ENCODE measurements around the gene DHRS11. TPM values are rescaled to one million over a fixed set of nuclear protein-coding genes. Genes with fewer than 3 reads are reported as not detected.
A peak's percentile ranks its signal among the peaks of the same experiment; 100 is the strongest.

Gene DHRS11
- polyA plus RNA-seq, 4 donors, result 195 to 654 (median 459) TPM

GRCh38 chr17:36583787-36584186 is 7.9 kb upstream of the DHRS11 start:
- H3K9me3 ChIP-seq (ENCODE audit: control insufficient read depth in 2 of 2, insufficient read depth in 1 of 2, low read depth in 1 of 2, low read length in 1 of 2), result no peaks in the 10 kb centered on the region
- no peak overlapping the region for H3K4me3 ChIP-seq (ENCODE audit: low read depth in 1 of 3, low read length in 3 of 3)
- peaks cover 18 to 60% (median 33%) of the 10 kb centered on the region in 3 donors for H3K36me3 ChIP-seq (ENCODE audit: control insufficient read depth in 3 of 3, insufficient read depth in 2 of 3, low read depth in 1 of 3, low read length in 3 of 3)
- H3K27me3 ChIP-seq (ENCODE audit: control insufficient read depth in 3 of 3, insufficient read depth in 3 of 3, low read length in 3 of 3), result no peaks in the 10 kb centered on the region
- H3K4me1 ChIP-seq (ENCODE audit: control insufficient read depth in 3 of 3, insufficient read depth in 2 of 3, low read depth in 1 of 3, low read length in 2 of 3), result peaks cover 0 to 9% (median 0%) of the 10 kb centered on the region in 3 donors
- no peak overlapping the region for H3K27ac ChIP-seq (ENCODE audit: low read depth in 1 of 3, low read length in 2 of 3)
- peak; percentile 48 to 87 for DNase-seq
- WGBS, 3 donors, result 17 to 64% (median 34%) methylated on average over 1 of the region's 1 CpG
- no peak for FAIRE-seq

- WGBS, 3 donors, result 91 to 95% (median 92%) methylated on average over 2 of the region's 2 CpGs
- no peaks in the 10 kb centered on the region for H3K27me3 ChIP-seq (ENCODE audit: control insufficient read depth in 3 of 3, insufficient read depth in 3 of 3, low read length in 3 of 3)
- no peak for DNase-seq
These were observed 5.5 kb upstream of the DHRS11 start for GRCh38 chr17:36586138-36586537.

GRCh38 chr17:36590082-36590481 is 1.6 kb upstream of the DHRS11 start:
- peak; percentile 35 to 73 for DNase-seq
- peaks cover 0 to 28% (median 0%) of the 10 kb centered on the region in 3 donors for H3K4me1 ChIP-seq (ENCODE audit: control insufficient read depth in 3 of 3, insufficient read depth in 2 of 3, low read depth in 1 of 3, low read length in 2 of 3)
- no peak for FAIRE-seq
- 24 to 48% (median 30%) methylated on average over 2 of the region's 2 CpGs for WGBS, 3 donors
- no peaks in the 10 kb centered on the region for H3K27me3 ChIP-seq (ENCODE audit: control insufficient read depth in 3 of 3, insufficient read depth in 3 of 3, low read length in 3 of 3)
- peaks cover 12 to 47% (median 13%) of the 10 kb centered on the region in 3 donors for H3K36me3 ChIP-seq (ENCODE audit: control insufficient read depth in 3 of 3, insufficient read depth in 2 of 3, low read depth in 1 of 3, low read length in 3 of 3)
- H3K27ac ChIP-seq (ENCODE audit: low read depth in 1 of 3, low read length in 2 of 3), result no peak overlapping the region
- H3K4me3 ChIP-seq (ENCODE audit: low read depth in 1 of 3, low read length in 3 of 3), result no peak overlapping the region
- H3K9me3 ChIP-seq (ENCODE audit: control insufficient read depth in 2 of 2, insufficient read depth in 1 of 2, low read depth in 1 of 2, low read length in 1 of 2), result no peaks in the 10 kb centered on the region

More at GRCh38 chr17:36586138-36586537, 5.5 kb upstream of the DHRS11 start:
- Histone ChIP-seq H3K4me3 (ENCODE audit: low read depth in 1 of 3, low read length in 3 of 3) (no peak overlapping the region), H3K36me3 (ENCODE audit: control insufficient read depth in 3 of 3, insufficient read depth in 2 of 3, low read depth in 1 of 3, low read length in 3 of 3) (peaks cover 12 to 49% (median 21%) of the 10 kb centered on the region in 3 donors), H3K9me3 (ENCODE audit: control insufficient read depth in 2 of 2, insufficient read depth in 1 of 2, low read depth in 1 of 2, low read length in 1 of 2) (no peaks in the 10 kb centered on the region), H3K27ac (ENCODE audit: low read depth in 1 of 3, low read length in 2 of 3) (no peak overlapping the region), H3K4me1 (ENCODE audit: control insufficient read depth in 3 of 3, insufficient read depth in 2 of 3, low read depth in 1 of 3, low read length in 2 of 3) (peaks cover 0 to 14% (median 0%) of the 10 kb centered on the region in 3 donors)
- no peak for FAIRE-seq

GRCh38 chr17:36592316-36592715 is 637 bp downstream of the DHRS11 start:
- no peak for DNase-seq
- H3K4me3 ChIP-seq (ENCODE audit: low read depth in 1 of 3, low read length in 3 of 3), result peak overlapping the region; percentile 77 to 90 (median 85)
- peaks cover 2 to 48% (median 6%) of the 10 kb centered on the region in 3 donors for H3K4me1 ChIP-seq (ENCODE audit: control insufficient read depth in 3 of 3, insufficient read depth in 2 of 3, low read depth in 1 of 3, low read length in 2 of 3)
- H3K36me3 ChIP-seq (ENCODE audit: control insufficient read depth in 3 of 3, insufficient read depth in 2 of 3, low read depth in 1 of 3, low read length in 3 of 3), result peaks cover 6 to 56% (median 10%) of the 10 kb centered on the region in 3 donors
- 2 to 4% (median 2%) methylated on average over 19 to 20 of the region's 20 CpGs for WGBS, 3 donors
- peak overlapping the region; percentile 83 to 99 (median 85) for H3K27ac ChIP-seq (ENCODE audit: low read depth in 1 of 3, low read length in 2 of 3)
- no peaks in the 10 kb centered on the region for H3K9me3 ChIP-seq (ENCODE audit: control insufficient read depth in 2 of 2, insufficient read depth in 1 of 2, low read depth in 1 of 2, low read length in 1 of 2)
- FAIRE-seq, result no peak
- no peaks in the 10 kb centered on the region for H3K27me3 ChIP-seq (ENCODE audit: control insufficient read depth in 3 of 3, insufficient read depth in 3 of 3, low read length in 3 of 3)

- H3K27me3 ChIP-seq (ENCODE audit: control insufficient read depth in 3 of 3, insufficient read depth in 3 of 3, low read length in 3 of 3), result no peaks in the 10 kb centered on the region
- 10 to 35% (median 16%) methylated on average over 4 of the region's 4 CpGs for WGBS, 3 donors
- peak overlapping the region; percentile 77 to 90 (median 85) for H3K4me3 ChIP-seq (ENCODE audit: low read depth in 1 of 3, low read length in 3 of 3)
- H3K36me3 ChIP-seq (ENCODE audit: control insufficient read depth in 3 of 3, insufficient read depth in 2 of 3, low read depth in 1 of 3, low read length in 3 of 3), result peaks cover 5 to 56% (median 6%) of the 10 kb centered on the region in 3 donors
- peak overlapping the region; percentile 83 to 99 (median 85) for H3K27ac ChIP-seq (ENCODE audit: low read depth in 1 of 3, low read length in 2 of 3)
- H3K9me3 ChIP-seq (ENCODE audit: control insufficient read depth in 2 of 2, insufficient read depth in 1 of 2, low read depth in 1 of 2, low read length in 1 of 2), result no peaks in the 10 kb centered on the region
- DNase-seq, result peak; percentile 94 to 98
- FAIRE-seq, result no peak
- peaks cover 3 to 53% (median 6%) of the 10 kb centered on the region in 3 donors for H3K4me1 ChIP-seq (ENCODE audit: control insufficient read depth in 3 of 3, insufficient read depth in 2 of 3, low read depth in 1 of 3, low read length in 2 of 3)
These were observed 1.1 kb downstream of the DHRS11 start for GRCh38 chr17:36592716-36593321.

- H3K4me3 ChIP-seq (ENCODE audit: low read depth in 1 of 3, low read length in 3 of 3), result peak overlapping the region in 2 of 3 donors; percentile 72 to 90
- peak overlapping the region; percentile 83 to 97 (median 85) for H3K27ac ChIP-seq (ENCODE audit: low read depth in 1 of 3, low read length in 2 of 3)
- H3K27me3 ChIP-seq (ENCODE audit: control insufficient read depth in 3 of 3, insufficient read depth in 3 of 3, low read length in 3 of 3), result no peaks in the 10 kb centered on the region
- H3K36me3 ChIP-seq (ENCODE audit: control insufficient read depth in 3 of 3, insufficient read depth in 2 of 3, low read depth in 1 of 3, low read length in 3 of 3), result peaks cover 0 to 59% (median 5%) of the 10 kb centered on the region in 3 donors
- H3K9me3 ChIP-seq (ENCODE audit: control insufficient read depth in 2 of 2, insufficient read depth in 1 of 2, low read depth in 1 of 2, low read length in 1 of 2), result no peaks in the 10 kb centered on the region
- peaks cover 6 to 63% (median 6%) of the 10 kb centered on the region in 3 donors for H3K4me1 ChIP-seq (ENCODE audit: control insufficient read depth in 3 of 3, insufficient read depth in 2 of 3, low read depth in 1 of 3, low read length in 2 of 3)
- FAIRE-seq, result no peak
- DNase-seq, result peak; percentile 74 to 92
- WGBS, 3 donors, result 22 to 51% (median 38%) methylated on average over 8 of the region's 8 CpGs
These were observed 2.1 kb downstream of the DHRS11 start for GRCh38 chr17:36593656-36594316.

GRCh38 chr17:36594626-36595401 is 3.1 kb downstream of the DHRS11 start:
- H3K27me3 ChIP-seq (ENCODE audit: control insufficient read depth in 3 of 3, insufficient read depth in 3 of 3, low read length in 3 of 3), result no peaks in the 10 kb centered on the region
- peak overlapping the region in 1 of 3 donors; percentile 24 for H3K4me3 ChIP-seq (ENCODE audit: low read depth in 1 of 3, low read length in 3 of 3)
- DNase-seq (peak; percentile 55 to 72), FAIRE-seq (no peak)
- peaks cover under 1 to 69% (median 10%) of the 10 kb centered on the region in 3 donors for H3K36me3 ChIP-seq (ENCODE audit: control insufficient read depth in 3 of 3, insufficient read depth in 2 of 3, low read depth in 1 of 3, low read length in 3 of 3)
- H3K27ac ChIP-seq (ENCODE audit: low read depth in 1 of 3, low read length in 2 of 3), result peak overlapping the region; percentile 22 to 97 (median 83)
- H3K9me3 ChIP-seq (ENCODE audit: control insufficient read depth in 2 of 2, insufficient read depth in 1 of 2, low read depth in 1 of 2, low read length in 1 of 2), result no peaks in the 10 kb centered on the region
- 54 to 80% (median 63%) methylated on average over 13 of the region's 13 CpGs for WGBS, 3 donors
- H3K4me1 ChIP-seq (ENCODE audit: control insufficient read depth in 3 of 3, insufficient read depth in 2 of 3, low read depth in 1 of 3, low read length in 2 of 3), result peaks cover 6 to 73% (median 6%) of the 10 kb centered on the region in 3 donors

- Histone ChIP-seq H3K36me3 (ENCODE audit: control insufficient read depth in 3 of 3, insufficient read depth in 2 of 3, low read depth in 1 of 3, low read length in 3 of 3) (peaks cover 3 to 81% (median 11%) of the 10 kb centered on the region in 3 donors), H3K27me3 (ENCODE audit: control insufficient read depth in 3 of 3, insufficient read depth in 3 of 3, low read length in 3 of 3) (no peaks in the 10 kb centered on the region), H3K4me1 (ENCODE audit: control insufficient read depth in 3 of 3, insufficient read depth in 2 of 3, low read depth in 1 of 3, low read length in 2 of 3) (peaks cover 6 to 82% (median 8%) of the 10 kb centered on the region in 3 donors), H3K27ac (ENCODE audit: low read depth in 1 of 3, low read length in 2 of 3) (peak overlapping the region; percentile 83 to 93 (median 87)), H3K4me3 (ENCODE audit: low read depth in 1 of 3, low read length in 3 of 3) (peak overlapping the region in 1 of 3 donors; percentile 26), H3K9me3 (ENCODE audit: control insufficient read depth in 2 of 2, insufficient read depth in 1 of 2, low read depth in 1 of 2, low read length in 1 of 2) (no peaks in the 10 kb centered on the region)
- 12 to 64% (median 38%) methylated on average over 6 of the region's 6 CpGs for WGBS, 3 donors
- DNase-seq (peak; percentile 86 to 95), FAIRE-seq (no peak)
These were observed 5.5 kb downstream of the DHRS11 start for GRCh38 chr17:36597226-36597625.

All from small intestine (tissue), 7 donors.